ENCODE results near the gene EYA2. TPM values are rescaled to one million over a fixed set of nuclear protein-coding genes. Genes with fewer than 3 reads are reported as not detected.

EYA2 gene
- total RNA-seq, 2 experiments from 2014 or later = not detected

- ChIA-PET POLR2A (no interaction called here), CTCF (no interaction called here)
- ATAC-seq (no peak), DNase-seq (no peak)
- TF ChIP-seq, protein P1, sequence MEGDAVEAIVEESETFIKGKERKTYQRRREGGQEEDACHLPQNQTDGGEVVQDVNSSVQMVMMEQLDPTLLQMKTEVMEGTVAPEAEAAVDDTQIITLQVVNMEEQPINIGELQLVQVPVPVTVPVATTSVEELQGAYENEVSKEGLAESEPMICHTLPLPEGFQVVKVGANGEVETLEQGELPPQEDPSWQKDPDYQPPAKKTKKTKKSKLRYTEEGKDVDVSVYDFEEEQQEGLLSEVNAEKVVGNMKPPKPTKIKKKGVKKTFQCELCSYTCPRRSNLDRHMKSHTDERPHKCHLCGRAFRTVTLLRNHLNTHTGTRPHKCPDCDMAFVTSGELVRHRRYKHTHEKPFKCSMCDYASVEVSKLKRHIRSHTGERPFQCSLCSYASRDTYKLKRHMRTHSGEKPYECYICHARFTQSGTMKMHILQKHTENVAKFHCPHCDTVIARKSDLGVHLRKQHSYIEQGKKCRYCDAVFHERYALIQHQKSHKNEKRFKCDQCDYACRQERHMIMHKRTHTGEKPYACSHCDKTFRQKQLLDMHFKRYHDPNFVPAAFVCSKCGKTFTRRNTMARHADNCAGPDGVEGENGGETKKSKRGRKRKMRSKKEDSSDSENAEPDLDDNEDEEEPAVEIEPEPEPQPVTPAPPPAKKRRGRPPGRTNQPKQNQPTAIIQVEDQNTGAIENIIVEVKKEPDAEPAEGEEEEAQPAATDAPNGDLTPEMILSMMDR (IDR thresholded peaks at IDR 0.05) = no peak
- peaks cover 5% of the 10 kb centered on the region for H3K9me3 Mint-ChIP-seq
- no peak overlapping the region for H3K27ac Mint-ChIP-seq
- no peaks in the 10 kb centered on the region for H3K36me3 Mint-ChIP-seq (ENCODE audit: low read depth)
- no peaks in the 10 kb centered on the region for H3K4me1 Mint-ChIP-seq (ENCODE audit: low read depth)
- no peaks in the 10 kb centered on the region for H3K27me3 Mint-ChIP-seq
- H3K4me3 Mint-ChIP-seq = no peak overlapping the region
- intact Hi-C loops (cut with micrococcal nuclease) = no loop called here
Measured at GRCh38 chr20:47093320-47093966, 198.8 kb downstream of the EYA2 start.

GRCh38 chr20:47095690-47096089 lies 201.0 kb downstream of the EYA2 start:
- TF ChIP-seq, protein P1 (IDR thresholded peaks at IDR 0.05) = no peak
- Mint-ChIP-seq H3K27me3 (peaks cover 8% of the 10 kb centered on the region), H3K27ac (no peak overlapping the region), H3K4me1 (ENCODE audit: low read depth) (no peaks in the 10 kb centered on the region), H3K4me3 (no peak overlapping the region), H3K9me3 (peaks cover 5% of the 10 kb centered on the region), H3K36me3 (ENCODE audit: low read depth) (no peaks in the 10 kb centered on the region)
- ATAC-seq (no peak), DNase-seq (no peak)
- ChIA-PET CTCF (no interaction called here), POLR2A (no interaction called here)
- intact Hi-C loops (cut with micrococcal nuclease) = no loop called here

DNA sequence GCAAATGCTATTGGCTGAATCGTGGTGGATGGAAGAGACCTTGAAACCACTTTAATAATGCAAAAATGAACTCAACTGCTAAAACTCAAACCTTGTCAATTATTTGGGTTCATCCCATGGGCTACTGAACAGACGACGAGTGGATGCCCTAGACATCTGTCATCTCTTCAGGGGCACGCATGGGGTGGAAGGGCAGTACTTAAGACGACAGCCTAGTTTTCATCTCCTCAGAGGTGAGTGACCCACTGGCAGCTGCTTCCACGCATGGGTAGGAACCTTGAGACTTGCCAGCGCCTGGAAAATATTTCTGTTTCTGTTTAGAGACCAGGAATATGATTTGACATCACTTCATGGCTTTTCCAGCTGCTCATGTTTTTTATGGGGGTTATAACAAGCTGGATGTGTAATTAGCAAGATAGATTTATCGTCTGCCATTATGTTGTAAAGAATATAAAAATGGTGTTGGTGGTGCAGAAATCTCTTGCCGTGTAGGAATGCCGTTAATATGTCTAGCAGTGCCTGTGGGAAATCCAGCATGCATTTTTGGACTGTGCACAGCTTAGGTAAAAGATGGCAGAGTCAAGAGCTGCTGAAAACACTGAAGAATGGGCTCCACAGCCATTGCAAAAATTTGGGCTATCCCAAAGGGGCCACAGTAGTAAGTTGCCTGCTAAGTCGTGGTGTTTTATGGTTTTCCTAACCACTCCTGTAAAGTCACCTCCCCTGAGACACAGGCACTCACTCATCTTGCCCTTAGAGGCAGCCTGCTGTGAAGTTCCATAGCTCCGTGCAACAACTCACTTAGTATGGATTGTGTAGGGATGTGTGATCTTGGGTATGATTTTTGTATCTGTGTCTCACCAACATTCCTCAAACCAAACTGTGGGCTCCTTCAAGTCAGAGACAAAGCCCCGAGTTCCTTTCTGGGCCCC lies 203.3 kb downstream of the EYA2 start:
- ATAC-seq = no peak
- POLR2A ChIA-PET = no interaction called here
- CTCF ChIA-PET = no interaction called here
- intact Hi-C loops (cut with micrococcal nuclease) = no loop called here
- H3K36me3 Mint-ChIP-seq (ENCODE audit: low read depth) = no peaks in the 10 kb centered on the region
- H3K27ac Mint-ChIP-seq = no peak overlapping the region
- H3K4me3 Mint-ChIP-seq = no peak overlapping the region
- peaks cover 8% of the 10 kb centered on the region for H3K9me3 Mint-ChIP-seq
- H3K27me3 Mint-ChIP-seq = peaks cover 8% of the 10 kb centered on the region
- no peaks in the 10 kb centered on the region for H3K4me1 Mint-ChIP-seq (ENCODE audit: low read depth)
- TF ChIP-seq, protein P1 (IDR thresholded peaks at IDR 0.05) = no peak
- DNase-seq = no peak

DNA sequence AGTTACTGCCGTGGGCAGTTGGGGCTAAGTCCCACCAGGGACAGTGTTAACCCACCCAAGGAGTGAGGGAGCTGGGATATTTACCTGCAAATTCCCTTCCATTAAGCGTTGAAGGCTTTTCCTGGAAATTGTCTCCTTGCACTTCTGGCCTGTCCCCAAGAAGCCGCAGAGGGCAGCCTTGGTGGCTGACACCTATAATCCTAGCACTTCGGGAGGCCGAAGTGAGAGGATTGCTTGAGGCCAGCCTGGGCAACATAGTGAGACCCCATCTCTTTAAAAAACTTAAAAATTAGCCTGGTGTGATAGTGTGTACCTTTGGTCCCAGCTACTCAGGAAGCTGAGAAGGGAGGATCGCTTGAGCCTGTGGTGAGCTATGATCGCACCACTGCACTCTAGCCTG lies 204.4 kb downstream of the EYA2 start:
- Mint-ChIP-seq H3K4me1 (ENCODE audit: low read depth) (no peaks in the 10 kb centered on the region), H3K27me3 (peaks cover 15% of the 10 kb centered on the region), H3K4me3 (no peak overlapping the region), H3K36me3 (ENCODE audit: low read depth) (no peaks in the 10 kb centered on the region), H3K27ac (no peak overlapping the region), H3K9me3 (peaks cover 15% of the 10 kb centered on the region)
- ChIA-PET POLR2A (no interaction called here), CTCF (no interaction called here)
- TF ChIP-seq, protein P1 (IDR thresholded peaks at IDR 0.05) = no peak
- intact Hi-C loops (cut with micrococcal nuclease) = no loop called here
- DNase-seq = no peak
- ATAC-seq = no peak

GRCh38 chr20:47099825-47100441 lies 205.3 kb downstream of the EYA2 start:
- POLR2A ChIA-PET = no interaction called here

More at GRCh38 chr20:47099825-47100441, 205.3 kb downstream of the EYA2 start:
- no peaks in the 10 kb centered on the region for H3K4me1 Mint-ChIP-seq (ENCODE audit: low read depth)
- peaks cover 15% of the 10 kb centered on the region for H3K9me3 Mint-ChIP-seq
- DNase-seq (no peak), ATAC-seq (no peak)
- peaks cover 17% of the 10 kb centered on the region for H3K27me3 Mint-ChIP-seq
- no peaks in the 10 kb centered on the region for H3K36me3 Mint-ChIP-seq (ENCODE audit: low read depth)
- TF ChIP-seq, protein P1 (IDR thresholded peaks at IDR 0.05) = no peak
- intact Hi-C loops (cut with micrococcal nuclease) = no loop called here
- H3K4me3 Mint-ChIP-seq = no peak overlapping the region
- CTCF ChIA-PET = no interaction called here
- H3K27ac Mint-ChIP-seq = no peak overlapping the region
